ENCODE results near the gene FBXL14. TPM values are rescaled to one million over a fixed set of nuclear protein-coding genes. Genes with fewer than 3 reads are reported as not detected.
"Not testable (repeated sequence)": the region's sequence is repeated elsewhere in the genome, so short reads cannot be mapped to it uniquely, and the experiment has no call there.

FBXL14 gene
- total RNA-seq, 2 donors from 2014 or later: 6.3 to 11.3 TPM

DNA sequence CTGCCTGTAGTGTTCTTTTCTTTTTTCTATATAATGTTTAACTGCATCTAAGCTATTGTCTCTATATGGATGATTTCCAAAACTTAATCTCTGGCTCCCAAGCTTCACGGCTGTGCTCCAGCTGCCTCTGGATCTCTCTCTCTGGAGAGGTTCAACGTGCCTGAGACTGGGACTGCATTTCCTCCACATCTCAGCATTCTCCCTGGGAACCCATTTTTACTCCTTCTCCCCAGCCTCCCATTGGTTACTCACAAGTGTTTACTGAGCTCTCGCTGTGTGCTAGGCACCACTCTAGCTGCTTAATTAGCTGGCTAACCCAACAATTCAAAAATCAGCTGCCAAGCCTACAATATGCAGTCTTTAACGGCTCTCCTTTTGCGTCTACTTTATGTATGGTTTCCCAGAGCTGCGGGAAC, 34.7 kb downstream of the FBXL14 start:
- no peak for DNase-seq (ENCODE audit: low spot score)
- H3K4me3 ChIP-seq: no peak overlapping the region
- no peak overlapping the region for H3K27ac ChIP-seq
- H3K27me3 ChIP-seq: no peaks in the 10 kb centered on the region
- H3K9me3 ChIP-seq: no peaks in the 10 kb centered on the region
- no peaks in the 10 kb centered on the region for H3K4me1 ChIP-seq
- H3K36me3 ChIP-seq: no peaks in the 10 kb centered on the region
- TF ChIP-seq, protein P1, sequence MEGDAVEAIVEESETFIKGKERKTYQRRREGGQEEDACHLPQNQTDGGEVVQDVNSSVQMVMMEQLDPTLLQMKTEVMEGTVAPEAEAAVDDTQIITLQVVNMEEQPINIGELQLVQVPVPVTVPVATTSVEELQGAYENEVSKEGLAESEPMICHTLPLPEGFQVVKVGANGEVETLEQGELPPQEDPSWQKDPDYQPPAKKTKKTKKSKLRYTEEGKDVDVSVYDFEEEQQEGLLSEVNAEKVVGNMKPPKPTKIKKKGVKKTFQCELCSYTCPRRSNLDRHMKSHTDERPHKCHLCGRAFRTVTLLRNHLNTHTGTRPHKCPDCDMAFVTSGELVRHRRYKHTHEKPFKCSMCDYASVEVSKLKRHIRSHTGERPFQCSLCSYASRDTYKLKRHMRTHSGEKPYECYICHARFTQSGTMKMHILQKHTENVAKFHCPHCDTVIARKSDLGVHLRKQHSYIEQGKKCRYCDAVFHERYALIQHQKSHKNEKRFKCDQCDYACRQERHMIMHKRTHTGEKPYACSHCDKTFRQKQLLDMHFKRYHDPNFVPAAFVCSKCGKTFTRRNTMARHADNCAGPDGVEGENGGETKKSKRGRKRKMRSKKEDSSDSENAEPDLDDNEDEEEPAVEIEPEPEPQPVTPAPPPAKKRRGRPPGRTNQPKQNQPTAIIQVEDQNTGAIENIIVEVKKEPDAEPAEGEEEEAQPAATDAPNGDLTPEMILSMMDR (IDR thresholded peaks at IDR 0.05): no peak

DNA sequence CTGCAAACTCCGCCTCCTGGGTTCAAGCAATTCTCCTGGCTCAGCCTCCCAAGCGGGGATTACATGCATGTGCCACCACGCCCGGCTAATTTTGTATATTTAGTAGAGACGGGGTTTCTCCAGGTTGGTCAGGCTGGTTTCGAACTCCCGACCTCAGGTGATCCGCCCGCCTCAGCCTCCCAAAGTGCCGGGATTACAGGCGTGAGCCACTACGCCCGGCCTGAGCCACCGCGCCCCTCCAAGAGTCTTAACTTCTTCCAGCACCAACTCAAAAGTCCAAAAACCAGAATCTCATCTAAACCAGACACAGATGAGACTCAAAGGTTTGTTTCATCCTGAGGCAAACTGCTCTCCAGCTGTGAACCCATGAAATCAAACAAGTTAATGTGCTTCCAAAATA, 36.3 kb downstream of the FBXL14 start:
- DNase-seq (ENCODE audit: low spot score); H3K4me1 ChIP-seq; H3K27ac ChIP-seq; H3K9me3 ChIP-seq; H3K27me3 ChIP-seq; H3K36me3 ChIP-seq; H3K4me3 ChIP-seq: not testable (repeated sequence)

DNA sequence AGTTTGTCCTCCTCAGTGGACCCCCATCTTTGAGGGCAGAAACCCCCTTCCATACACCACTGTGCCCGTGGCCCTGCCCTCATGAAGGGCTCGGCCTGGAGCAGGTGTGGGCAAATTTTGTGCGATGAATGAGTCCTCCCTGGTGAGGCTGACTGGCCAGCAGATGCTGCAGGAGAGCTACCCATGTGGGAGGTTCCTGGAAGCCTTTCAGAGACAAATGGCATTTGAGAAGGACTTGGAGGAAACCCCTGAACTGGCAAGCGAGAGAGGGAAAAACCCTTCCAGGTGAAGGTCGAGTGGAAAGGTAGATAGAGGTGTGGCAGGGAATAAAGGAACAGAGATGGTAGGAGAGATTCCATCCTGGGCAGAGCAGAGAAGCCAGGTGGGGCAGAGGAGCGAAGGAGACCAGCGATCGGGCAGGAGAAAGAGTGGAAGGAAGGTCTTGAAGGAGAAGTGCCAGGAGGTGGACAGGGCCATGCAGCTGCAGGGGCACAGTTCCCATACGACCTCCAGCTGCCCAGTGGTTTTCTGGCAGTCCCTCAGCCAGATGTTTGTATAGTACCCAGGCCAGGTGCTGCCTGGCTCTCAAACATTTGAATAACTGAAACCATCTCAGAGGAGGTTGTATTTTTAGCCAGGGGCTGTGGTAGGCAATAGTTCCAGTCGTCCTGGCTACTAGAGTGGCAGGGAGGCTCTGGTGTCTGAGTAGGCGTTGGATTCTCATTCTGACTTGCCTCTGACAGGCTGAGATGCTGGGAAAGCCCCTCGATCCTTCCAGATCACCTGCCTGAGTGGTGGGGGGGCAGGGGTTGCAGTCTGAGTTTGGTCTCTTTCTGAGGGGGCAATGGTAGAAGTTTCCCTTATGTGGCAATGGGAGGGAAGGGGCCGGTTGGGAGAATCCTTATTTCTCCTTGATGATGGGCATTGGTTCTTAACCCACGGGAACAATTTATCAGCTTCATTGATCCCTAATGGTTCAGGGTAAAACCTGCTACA, 40.1 kb downstream of the FBXL14 start:
- TF ChIP-seq, protein P1 (IDR thresholded peaks at IDR 0.05): no peak
- no peaks in the 10 kb centered on the region for H3K4me1 ChIP-seq
- no peak overlapping the region for H3K4me3 ChIP-seq
- no peaks in the 10 kb centered on the region for H3K9me3 ChIP-seq
- H3K27ac ChIP-seq: no peak overlapping the region
- no peak for DNase-seq (ENCODE audit: low spot score)
- H3K27me3 ChIP-seq: no peaks in the 10 kb centered on the region
- H3K36me3 ChIP-seq: no peaks in the 10 kb centered on the region

DNA sequence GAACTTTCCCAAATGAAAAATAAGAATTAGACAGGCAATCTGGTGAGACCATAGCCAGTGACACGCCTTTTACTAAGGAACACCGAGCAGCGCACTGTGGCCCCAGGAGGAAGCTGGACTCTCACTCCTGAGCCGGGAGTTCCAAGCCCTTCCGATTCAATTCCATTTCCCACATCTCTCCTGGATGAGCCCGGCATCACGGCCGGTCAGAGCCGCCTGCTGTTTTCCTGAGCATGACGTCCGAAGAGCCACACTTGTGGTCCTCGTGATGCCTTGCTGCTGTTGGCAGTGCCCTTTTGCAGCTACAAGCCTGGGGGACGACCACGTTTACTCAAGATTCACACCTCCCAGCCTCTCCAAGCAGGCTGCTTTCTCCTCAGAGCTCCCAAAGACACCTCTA, 40.8 kb downstream of the FBXL14 start:
- Histone ChIP-seq H3K9me3 (no peaks in the 10 kb centered on the region), H3K27ac (no peak overlapping the region), H3K4me1 (no peaks in the 10 kb centered on the region), H3K36me3 (no peaks in the 10 kb centered on the region), H3K27me3 (no peaks in the 10 kb centered on the region), H3K4me3 (no peak overlapping the region)
- TF ChIP-seq, protein P1 (IDR thresholded peaks at IDR 0.05): no peak
- no peak for DNase-seq (ENCODE audit: low spot score)

DNA sequence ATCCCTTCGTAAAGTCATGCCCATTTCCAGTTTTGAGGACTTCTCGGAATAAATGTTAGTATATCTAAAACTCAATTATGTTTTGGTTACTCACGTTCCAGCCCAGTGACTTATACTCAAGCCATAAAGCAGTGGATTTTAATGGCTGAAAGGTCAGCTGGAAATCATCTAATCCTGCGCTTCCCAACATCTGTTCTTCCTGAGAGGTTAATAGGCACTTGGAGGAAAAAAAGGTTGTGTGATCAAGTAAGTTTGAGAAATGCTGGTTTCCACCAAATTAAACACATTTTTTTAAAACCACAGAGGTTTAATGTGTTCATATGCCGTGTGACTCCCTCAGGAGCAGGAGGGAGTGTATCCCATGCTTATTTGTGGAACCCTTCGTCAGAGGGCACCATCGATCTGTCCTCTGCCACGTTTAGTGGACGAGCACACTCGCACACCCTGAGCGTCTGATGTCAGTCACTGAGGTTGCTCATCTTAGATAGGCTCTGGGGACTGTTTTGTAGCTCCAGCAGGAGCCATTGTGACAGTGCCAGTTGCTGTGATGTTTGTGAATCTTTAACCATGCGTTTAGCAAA, 41.4 kb downstream of the FBXL14 start:
- no peak for DNase-seq (ENCODE audit: low spot score)
- H3K36me3 ChIP-seq: no peaks in the 10 kb centered on the region
- H3K4me3 ChIP-seq: no peak overlapping the region
- TF ChIP-seq, protein P1 (IDR thresholded peaks at IDR 0.05): no peak
- H3K27me3 ChIP-seq: no peaks in the 10 kb centered on the region
- no peaks in the 10 kb centered on the region for H3K9me3 ChIP-seq
- no peak overlapping the region for H3K27ac ChIP-seq
- no peaks in the 10 kb centered on the region for H3K4me1 ChIP-seq

DNA sequence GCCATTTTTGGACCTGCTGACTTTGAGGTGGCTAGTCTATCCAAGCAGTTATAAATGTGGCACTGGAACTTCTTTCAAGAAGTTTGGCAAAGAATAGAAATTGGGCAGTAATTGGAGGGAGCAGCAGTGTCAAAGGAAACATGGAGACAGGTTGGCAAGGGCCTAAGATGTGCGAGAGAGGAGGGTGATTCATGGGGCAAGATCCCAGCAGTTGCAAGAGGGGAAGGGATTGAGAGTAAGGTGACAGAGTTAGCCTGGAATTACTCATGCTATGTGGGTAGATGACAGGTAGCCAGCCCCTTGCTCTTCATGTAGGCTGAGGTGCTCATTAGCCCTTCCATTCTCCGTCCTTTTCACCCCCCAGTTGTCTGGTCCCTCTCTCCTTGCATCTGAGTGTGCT, 42.2 kb downstream of the FBXL14 start:
- Histone ChIP-seq H3K27ac (no peak overlapping the region), H3K27me3 (no peaks in the 10 kb centered on the region), H3K4me1 (no peaks in the 10 kb centered on the region), H3K4me3 (no peak overlapping the region), H3K36me3 (no peaks in the 10 kb centered on the region), H3K9me3 (no peaks in the 10 kb centered on the region)
- DNase-seq (ENCODE audit: low spot score): no peak
- TF ChIP-seq, protein P1 (IDR thresholded peaks at IDR 0.05): no peak
